Activated CD4-positive, alpha-beta T cell treated with anti-CD3 and anti-CD28 coated beads, Interleukin-2, Interleukin-6, amounts not matched to agents 100 ng/mL and 50 ng/mL, durations not matched to agents 16 hours and 8 hours (primary cell): ENCODE measurements around the gene SYNGAP1.
"Not testable (repeated sequence)": the region's sequence is repeated elsewhere in the genome, so short reads cannot be mapped to it uniquely, and the experiment has no call there.

Experiments used
- DNase-seq: peaks from one replicate; pipeline ENCODE4 v3.0.0-alpha.2; 2020

Gene SYNGAP1

GRCh38 chr6:33483678-33484077 lies 63.8 kb downstream of the SYNGAP1 start:
- DNase-seq: no peak

- DNase-seq: not testable (repeated sequence)
These were observed 64.9 kb downstream of the SYNGAP1 start for GRCh38 chr6:33484673-33485262.

- not testable (repeated sequence) for DNase-seq
These were observed 65.8 kb downstream of the SYNGAP1 start for GRCh38 chr6:33485680-33486079.

- no peak for DNase-seq
These were observed 68.5 kb downstream of the SYNGAP1 start for GRCh38 chr6:33488339-33488738.

GRCh38 chr6:33490198-33490597 lies 70.3 kb downstream of the SYNGAP1 start:
- no peak for DNase-seq

GRCh38 chr6:33490621-33491020 lies 70.8 kb downstream of the SYNGAP1 start:
- DNase-seq: no peak

- DNase-seq: no peak
These were observed 72.2 kb downstream of the SYNGAP1 start for GRCh38 chr6:33492093-33492492.

GRCh38 chr6:33497157-33497556 lies 77.3 kb downstream of the SYNGAP1 start:
- no peak for DNase-seq

GRCh38 chr6:33502486-33502885 lies 82.6 kb downstream of the SYNGAP1 start:
- no peak for DNase-seq

- no peak for DNase-seq
These were observed 84.6 kb downstream of the SYNGAP1 start for GRCh38 chr6:33504486-33504885.
